BE2C (cell line): ENCODE results near the gene ELF1.
"Not testable (repeated sequence)": the region's sequence is repeated elsewhere in the genome, so short reads cannot be mapped to it uniquely, and the experiment has no call there.

Experiments used
- DNase-seq: peaks from one replicate; pipeline ENCODE4 v3.0.0-alpha.2; 2020
- H3K27me3 ChIP-seq: fragments of 250-450 bp; sonication (Bioruptor Pico); 2 replicates; pipeline ENCODE4 v1.5.1; 2020; ENCODE audit warnings: mild to moderate bottlenecking
- H3K36me3 ChIP-seq: fragments of 250-450 bp; sonication (Bioruptor Pico); 2 replicates; pipeline ENCODE4 v1.5.1; 2020; ENCODE audit warnings: mild to moderate bottlenecking
- H3K4me1 ChIP-seq: fragments of 250-450 bp; sonication (Bioruptor Pico); 2 replicates; pipeline ENCODE4 v1.5.1; 2020
- H3K4me3 ChIP-seq: 2 replicates; pipeline ENCODE4 v1.5.1; 2011; ENCODE audit warnings: low read depth, low read length
- H3K9me3 ChIP-seq: fragments of 250-450 bp; sonication (Bioruptor Pico); 2 replicates; pipeline ENCODE4 v1.5.1; 2020
- TF ChIP-seq, protein P1 (sequence below): IDR thresholded peaks from 2 replicates; pipeline ENCODE4 v1.5.1; 2012; ENCODE audit warnings: mild to moderate bottlenecking, low read depth, low read length

Gene ELF1

DNA sequence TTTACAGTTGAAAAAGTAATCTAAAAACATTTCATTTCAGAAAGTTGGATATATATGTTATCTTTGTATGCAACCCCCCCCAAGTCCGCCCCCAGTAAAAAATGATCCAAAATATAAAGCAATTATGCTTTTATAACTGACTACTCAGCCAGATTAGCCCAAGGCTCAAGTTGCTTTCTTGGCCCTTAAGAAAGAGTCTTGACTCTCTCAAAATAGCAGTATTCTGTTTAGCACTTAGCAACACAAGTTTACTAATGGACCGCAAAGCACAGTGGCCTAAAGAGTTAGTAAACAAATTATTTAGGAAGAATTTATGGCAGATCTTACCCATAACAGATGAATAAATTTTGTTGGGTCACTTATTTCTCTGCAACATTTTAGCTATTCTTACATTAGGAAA, 86.9 kb downstream of the ELF1 start:
- no peaks in the 10 kb centered on the region for H3K27me3 ChIP-seq
- TF ChIP-seq, protein P1, sequence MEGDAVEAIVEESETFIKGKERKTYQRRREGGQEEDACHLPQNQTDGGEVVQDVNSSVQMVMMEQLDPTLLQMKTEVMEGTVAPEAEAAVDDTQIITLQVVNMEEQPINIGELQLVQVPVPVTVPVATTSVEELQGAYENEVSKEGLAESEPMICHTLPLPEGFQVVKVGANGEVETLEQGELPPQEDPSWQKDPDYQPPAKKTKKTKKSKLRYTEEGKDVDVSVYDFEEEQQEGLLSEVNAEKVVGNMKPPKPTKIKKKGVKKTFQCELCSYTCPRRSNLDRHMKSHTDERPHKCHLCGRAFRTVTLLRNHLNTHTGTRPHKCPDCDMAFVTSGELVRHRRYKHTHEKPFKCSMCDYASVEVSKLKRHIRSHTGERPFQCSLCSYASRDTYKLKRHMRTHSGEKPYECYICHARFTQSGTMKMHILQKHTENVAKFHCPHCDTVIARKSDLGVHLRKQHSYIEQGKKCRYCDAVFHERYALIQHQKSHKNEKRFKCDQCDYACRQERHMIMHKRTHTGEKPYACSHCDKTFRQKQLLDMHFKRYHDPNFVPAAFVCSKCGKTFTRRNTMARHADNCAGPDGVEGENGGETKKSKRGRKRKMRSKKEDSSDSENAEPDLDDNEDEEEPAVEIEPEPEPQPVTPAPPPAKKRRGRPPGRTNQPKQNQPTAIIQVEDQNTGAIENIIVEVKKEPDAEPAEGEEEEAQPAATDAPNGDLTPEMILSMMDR, result no peak
- H3K9me3 ChIP-seq, result no peaks in the 10 kb centered on the region
- no peaks in the 10 kb centered on the region for H3K4me1 ChIP-seq
- no peaks in the 10 kb centered on the region for H3K36me3 ChIP-seq
- H3K4me3 ChIP-seq, result no peak overlapping the region
- no peak for DNase-seq

DNA sequence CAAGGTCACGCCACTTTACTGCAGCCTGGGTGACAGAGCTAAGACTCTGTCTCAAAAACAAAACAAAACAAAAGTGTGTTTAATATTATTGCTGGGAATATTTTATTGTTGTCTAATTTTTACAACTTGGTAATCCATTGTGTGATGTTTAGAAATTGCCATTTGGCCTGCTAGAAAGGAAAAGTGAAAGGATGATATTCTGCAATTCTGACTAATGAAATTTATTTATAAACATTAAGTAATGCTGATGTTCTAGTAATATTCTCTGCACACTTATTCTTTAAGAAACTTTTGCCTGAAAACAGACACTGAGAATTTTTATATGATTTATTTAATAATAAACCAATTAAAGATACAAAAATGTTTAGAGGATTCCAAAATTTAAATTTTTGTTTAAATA, 87.4 kb downstream of the ELF1 start:
- no peak overlapping the region for H3K4me3 ChIP-seq
- H3K4me1 ChIP-seq, result no peaks in the 10 kb centered on the region
- TF ChIP-seq, protein P1, result no peak
- DNase-seq, result no peak
- H3K27me3 ChIP-seq, result no peaks in the 10 kb centered on the region
- H3K36me3 ChIP-seq, result no peaks in the 10 kb centered on the region
- H3K9me3 ChIP-seq, result no peaks in the 10 kb centered on the region

DNA sequence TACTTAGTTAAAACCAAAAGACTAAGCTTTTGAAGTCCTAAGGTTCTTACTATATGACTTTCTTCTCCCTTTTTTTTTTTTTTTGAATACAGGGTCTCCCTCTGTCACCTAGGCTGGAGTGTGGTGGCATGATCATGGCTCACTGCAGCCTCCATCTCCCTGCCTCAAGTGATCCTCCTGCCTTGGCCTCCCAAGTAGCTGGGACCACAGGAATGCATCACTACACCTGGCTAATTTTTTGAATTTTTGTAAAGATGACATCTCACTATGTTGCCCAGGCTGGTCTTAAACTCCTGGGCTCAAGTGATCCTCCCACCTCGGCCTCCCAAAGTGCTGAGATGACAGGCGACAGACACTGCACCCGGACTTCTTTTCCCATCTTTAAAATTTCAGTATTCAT, 89.2 kb downstream of the ELF1 start:
- not testable (repeated sequence) for H3K4me3 ChIP-seq, H3K36me3 ChIP-seq, H3K4me1 ChIP-seq, H3K27me3 ChIP-seq, H3K9me3 ChIP-seq, DNase-seq

DNA sequence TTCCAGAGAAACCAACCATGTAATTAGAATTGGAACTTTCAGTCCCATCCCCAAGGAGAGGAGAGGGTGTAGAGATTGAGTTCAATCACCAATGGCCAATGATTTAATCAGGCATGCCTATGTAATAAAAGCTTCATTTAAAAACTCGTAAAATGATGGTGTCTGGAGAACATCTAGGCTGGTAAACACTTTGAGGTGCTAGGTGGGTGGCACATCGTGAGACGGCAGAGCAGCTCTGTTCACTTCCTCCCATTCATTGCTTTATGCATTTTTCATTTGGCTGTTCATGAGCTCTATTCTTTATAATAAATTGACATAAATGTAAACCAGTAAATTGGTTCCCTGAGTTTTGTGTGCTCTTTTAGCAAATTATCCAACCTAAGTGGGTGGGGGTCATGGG, 90.1 kb downstream of the ELF1 start:
- H3K9me3 ChIP-seq, result no peaks in the 10 kb centered on the region
- H3K4me1 ChIP-seq, result no peaks in the 10 kb centered on the region
- no peaks in the 10 kb centered on the region for H3K27me3 ChIP-seq
- TF ChIP-seq, protein P1, result no peak
- no peak for DNase-seq
- H3K4me3 ChIP-seq, result no peak overlapping the region
- H3K36me3 ChIP-seq, result no peaks in the 10 kb centered on the region

DNA sequence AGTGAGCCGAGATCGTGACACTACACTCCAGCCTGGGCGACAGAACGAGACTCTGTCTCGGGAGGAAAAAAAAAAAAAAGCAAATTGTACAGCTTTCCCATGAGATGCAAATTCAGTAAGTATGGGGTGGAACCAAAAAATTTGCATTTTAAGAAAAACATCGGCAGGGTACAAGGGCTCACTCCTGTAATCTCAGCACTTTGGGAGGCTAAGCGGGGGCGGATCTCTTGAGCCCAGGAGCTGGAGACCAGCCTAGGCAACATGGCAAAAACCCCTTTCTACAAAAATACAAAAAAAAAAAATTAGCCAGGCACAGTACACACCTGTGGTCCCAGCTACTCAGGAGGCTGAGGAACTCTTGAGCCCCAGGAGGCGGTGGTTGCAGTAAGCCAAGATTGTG, 91.2 kb downstream of the ELF1 start:
- TF ChIP-seq, protein P1, result no peak

DNA sequence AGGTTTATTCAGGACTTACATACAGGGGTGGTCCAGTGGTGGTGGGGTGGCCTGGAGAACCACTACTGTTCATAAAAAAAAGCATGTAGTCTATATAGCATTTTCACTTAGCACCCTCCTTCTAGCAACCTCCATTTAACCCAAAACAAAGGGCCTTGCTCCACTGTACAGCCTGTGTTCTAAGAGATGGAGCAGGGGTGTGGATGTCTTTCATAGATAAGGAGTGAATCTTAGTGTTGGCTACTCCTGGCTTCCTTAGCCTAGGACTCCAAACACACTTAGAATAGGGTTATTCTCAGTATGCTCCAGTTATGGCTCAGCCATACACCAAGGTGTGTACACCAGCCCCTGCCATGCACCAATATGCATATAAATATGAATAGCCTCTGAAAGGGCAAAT, 95.2 kb downstream of the ELF1 start:
- TF ChIP-seq, protein P1, result no peak
- no peak overlapping the region for H3K4me3 ChIP-seq
- H3K9me3 ChIP-seq, result no peaks in the 10 kb centered on the region
- no peaks in the 10 kb centered on the region for H3K36me3 ChIP-seq
- H3K4me1 ChIP-seq, result no peaks in the 10 kb centered on the region
- no peaks in the 10 kb centered on the region for H3K27me3 ChIP-seq
- no peak for DNase-seq

More for the DNA sequence above, 91.2 kb downstream of the ELF1 start:
- no peaks in the 10 kb centered on the region for H3K27me3 ChIP-seq
- no peak for DNase-seq
- no peaks in the 10 kb centered on the region for H3K4me1 ChIP-seq
- H3K4me3 ChIP-seq, result no peak overlapping the region
- H3K9me3 ChIP-seq, result no peaks in the 10 kb centered on the region
- no peaks in the 10 kb centered on the region for H3K36me3 ChIP-seq

DNA sequence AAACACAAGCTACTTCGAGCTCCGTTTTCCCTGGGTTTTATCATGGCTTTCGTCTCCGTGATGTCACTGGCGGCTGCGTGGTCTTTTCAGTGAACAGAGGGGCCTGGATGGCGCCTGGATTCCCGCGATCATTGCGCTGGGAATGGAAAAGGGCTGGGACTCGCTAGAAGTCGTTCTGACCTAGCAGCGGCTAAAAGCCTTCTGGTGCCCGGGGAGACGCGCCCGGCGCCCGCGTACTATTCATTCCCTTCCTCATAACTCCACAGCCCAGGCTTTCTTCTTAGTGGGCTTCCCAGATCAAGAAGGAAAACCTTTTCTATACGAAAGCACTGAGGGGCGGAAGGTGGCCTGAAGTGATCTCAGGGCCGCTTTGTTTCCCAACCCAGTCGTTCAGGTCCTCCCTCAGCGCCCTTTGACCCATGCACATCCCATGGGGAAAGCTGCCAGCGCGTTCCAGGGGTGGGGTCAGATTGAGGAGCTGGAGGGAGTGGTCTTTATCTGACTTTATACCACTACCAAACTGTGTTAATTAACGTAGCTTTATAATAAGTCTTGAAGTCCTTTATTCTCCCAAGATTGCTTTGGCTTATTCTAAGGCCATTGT, 96.6 kb downstream of the ELF1 start:
- no peak for DNase-seq
- Histone ChIP-seq H3K36me3 (no peaks in the 10 kb centered on the region), H3K4me3 (no peak overlapping the region), H3K9me3 (no peaks in the 10 kb centered on the region), H3K27me3 (no peaks in the 10 kb centered on the region), H3K4me1 (no peaks in the 10 kb centered on the region)
- TF ChIP-seq, protein P1, result no peak
